Neural progenitor cell (in vitro differentiated cells): Measurements from ENCODE around the gene GP9.

Experiments
- CTCF ChIP-seq: fragments of 200-600 bp; sonication (generic); IDR thresholded peaks from 2 replicates; pipeline ENCODE4 v1.5.1; 2017; ENCODE audit warnings: antibody characterized with exemption, mild to moderate bottlenecking
- EZH2 ChIP-seq: fragments of 200-600 bp; sonication (generic); IDR thresholded peaks from 2 replicates; pipeline ENCODE4 v1.6.1; 2017; ENCODE audit warnings: antibody characterized with exemption, mild to moderate bottlenecking, moderate library complexity
- EZH2phosphoT487 ChIP-seq: fragments of 200-600 bp; sonication (generic); IDR thresholded peaks from 2 replicates; pipeline ENCODE4 v1.6.1; 2017; ENCODE audit warnings: antibody characterized with exemption

DNA sequence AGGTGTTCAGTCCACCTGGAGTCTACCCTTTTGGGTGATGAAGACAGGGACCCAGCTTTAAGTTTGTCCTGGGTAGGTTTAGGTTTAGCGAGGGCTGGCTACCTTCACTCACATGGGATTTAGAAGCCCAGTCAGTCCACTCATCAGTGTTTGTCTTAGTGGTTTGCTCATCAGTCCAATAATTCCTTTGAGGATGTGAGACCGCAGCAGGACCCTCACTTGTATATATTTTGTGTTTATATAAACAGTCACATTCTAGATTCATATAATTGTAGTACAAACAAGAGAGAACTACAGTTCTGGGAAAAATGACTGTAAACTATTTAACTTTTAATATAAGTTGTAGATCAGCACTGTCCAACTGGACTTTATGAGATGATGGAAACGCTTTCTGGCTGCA, 41.3 kb upstream of the GP9 start:
- no peak for TF ChIP-seq CTCF
- no peak for TF ChIP-seq EZH2
- TF ChIP-seq EZH2phosphoT487: no peak
